AG04450 (cell line): ENCODE measurements around the gene COG8. TPM values are rescaled to one million over a fixed set of nuclear protein-coding genes. Genes with fewer than 3 reads are reported as not detected.

Source experiments
- CTCF ChIA-PET: fragments of 300-600, 350-600 bp; formaldehyde crosslinking; extraction: SDS; loops from one replicate; lab custom pipeline; 2022; ENCODE audit warnings: antibody characterized with exemption, inconsistent platforms; lab: Charles Lee
- POLR2A ChIA-PET: fragments of 350-600 bp; formaldehyde crosslinking; extraction: SDS; loops from one replicate; lab custom pipeline; 2021; ENCODE audit warnings: antibody characterized with exemption, inconsistent platforms; lab: Yijun Ruan, JAX
- DNase-seq: peaks from one replicate; pipeline ENCODE4 v3.0.0-alpha.2; 2011; ENCODE audit warnings: low read depth, low spot score
- H3K27ac ChIP-seq: one replicate; pipeline ENCODE4 v1.5.1; 2012; ENCODE audit warnings: low read depth, low read length, control low read depth
- H3K27me3 ChIP-seq: one replicate; pipeline ENCODE4 v1.6.0; 2012; ENCODE audit warnings: low read length; ENCODE audit not compliant: control insufficient read depth, insufficient read depth
- H3K4me3 ChIP-seq: 2 replicates; pipeline ENCODE4 v1.5.1; 2011; ENCODE audit warnings: mild to moderate bottlenecking, low read depth, low read length, control low read depth
- H3K9me3 ChIP-seq: 2 replicates; pipeline ENCODE4 v1.5.1; 2012; ENCODE audit warnings: low read length; ENCODE audit not compliant: control insufficient read depth, insufficient read depth
- polyA plus RNA-seq: library from polyadenylated mRNA; depleted of rRNA; stranded (reverse); fragments of >200 nt; gene quantifications from 2 replicates; pipeline ENCODE4 v1.2.3, GENCODE V29; 2011
- TF ChIP-seq, protein P1 (sequence below): IDR thresholded peaks from 2 replicates; pipeline ENCODE4 v1.5.1; 2011; ENCODE audit warnings: low read depth, low read length, control low read depth, inconsistent platforms

The COG8 gene
- polyA plus RNA-seq, 1 experiment: 22.6 TPM

DNA sequence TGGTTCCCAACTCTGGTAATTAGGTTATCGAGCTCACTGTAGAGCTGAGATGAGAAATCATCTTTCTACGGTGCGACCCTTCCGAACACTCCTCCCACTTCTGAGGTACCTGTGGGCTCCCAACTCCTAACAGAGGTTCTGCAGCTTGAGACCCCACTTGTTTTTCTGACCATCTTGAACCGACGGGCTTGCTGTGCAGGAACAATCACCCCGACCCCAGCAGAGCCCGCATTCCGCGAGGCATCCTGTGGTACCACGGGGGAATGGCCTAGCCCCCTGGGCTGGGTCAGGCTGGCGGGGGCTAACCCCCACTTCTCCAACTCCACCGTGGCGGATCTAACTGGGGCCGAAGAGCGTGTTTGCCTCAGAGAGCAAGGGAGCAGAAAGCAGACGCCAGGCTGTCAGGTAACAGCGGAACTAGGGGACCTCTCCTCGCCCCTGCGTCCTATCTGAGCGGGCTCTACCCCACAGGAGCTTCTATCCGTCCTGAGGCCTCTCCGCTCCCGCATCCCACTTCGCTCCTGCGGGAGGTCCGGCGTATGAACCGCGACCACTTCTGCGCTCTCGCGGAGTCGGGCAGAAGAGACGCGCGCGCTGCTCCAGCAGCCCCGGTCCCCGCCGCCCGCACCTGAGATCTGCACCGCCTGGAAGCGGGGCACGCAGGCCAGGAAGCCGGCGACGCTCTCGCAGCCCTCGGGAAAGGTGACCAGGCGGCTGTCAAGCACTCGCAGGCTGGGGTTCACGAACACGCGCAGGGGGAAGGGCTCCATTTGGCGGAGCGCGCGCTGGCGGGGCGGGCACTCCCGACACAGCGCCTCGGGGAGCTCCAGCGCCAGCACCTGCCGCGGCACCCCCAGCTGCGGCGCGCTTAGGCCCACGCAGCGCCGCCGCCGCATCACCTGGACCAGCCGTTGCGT, 9.7 kb downstream of the COG8 start:
- TF ChIP-seq, protein P1, sequence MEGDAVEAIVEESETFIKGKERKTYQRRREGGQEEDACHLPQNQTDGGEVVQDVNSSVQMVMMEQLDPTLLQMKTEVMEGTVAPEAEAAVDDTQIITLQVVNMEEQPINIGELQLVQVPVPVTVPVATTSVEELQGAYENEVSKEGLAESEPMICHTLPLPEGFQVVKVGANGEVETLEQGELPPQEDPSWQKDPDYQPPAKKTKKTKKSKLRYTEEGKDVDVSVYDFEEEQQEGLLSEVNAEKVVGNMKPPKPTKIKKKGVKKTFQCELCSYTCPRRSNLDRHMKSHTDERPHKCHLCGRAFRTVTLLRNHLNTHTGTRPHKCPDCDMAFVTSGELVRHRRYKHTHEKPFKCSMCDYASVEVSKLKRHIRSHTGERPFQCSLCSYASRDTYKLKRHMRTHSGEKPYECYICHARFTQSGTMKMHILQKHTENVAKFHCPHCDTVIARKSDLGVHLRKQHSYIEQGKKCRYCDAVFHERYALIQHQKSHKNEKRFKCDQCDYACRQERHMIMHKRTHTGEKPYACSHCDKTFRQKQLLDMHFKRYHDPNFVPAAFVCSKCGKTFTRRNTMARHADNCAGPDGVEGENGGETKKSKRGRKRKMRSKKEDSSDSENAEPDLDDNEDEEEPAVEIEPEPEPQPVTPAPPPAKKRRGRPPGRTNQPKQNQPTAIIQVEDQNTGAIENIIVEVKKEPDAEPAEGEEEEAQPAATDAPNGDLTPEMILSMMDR: no peak

DNA sequence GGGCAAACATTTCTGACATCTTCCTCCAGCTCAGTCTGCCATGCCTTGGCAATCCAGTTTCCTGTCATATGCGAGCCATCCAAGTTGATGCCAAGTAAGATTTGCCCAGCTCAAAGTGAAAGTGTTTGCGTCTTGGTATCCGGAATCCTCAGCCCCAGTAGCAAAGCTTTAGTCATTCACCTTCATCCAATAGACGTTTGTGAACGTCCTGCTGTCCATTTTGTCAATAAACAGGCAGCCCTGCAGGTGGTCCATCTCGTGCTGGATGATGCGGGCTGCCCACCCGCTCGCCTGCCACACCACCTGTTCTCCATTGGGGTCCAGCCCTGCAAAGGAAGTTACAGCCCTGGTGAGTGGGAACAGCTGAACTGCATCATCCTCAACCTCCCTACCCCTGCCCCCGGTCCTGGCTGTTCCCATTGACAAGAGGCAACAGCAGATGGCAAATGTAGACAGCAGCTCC, 10.5 kb downstream of the COG8 start:
- CTCF ChIA-PET: no interaction called here
- POLR2A ChIA-PET: interaction anchor here (1.3 to 1.4 kb wide), 2 partner anchors 10 to 12 kb away, joined by 3 read pairs; partner anchors contain the start of gene COG8
- peak overlapping the region; percentile 61 for H3K27ac ChIP-seq

More for the DNA sequence above, 9.7 kb downstream of the COG8 start:
- Histone ChIP-seq H3K9me3 (no peaks in the 10 kb centered on the region; the same call in 1 of the 2 replicates), H3K27ac (peak overlapping the region; percentile 61), H3K4me3 (peak overlapping the region; percentile 77), H3K27me3 (no peaks in the 10 kb centered on the region)
- DNase-seq: no peak
- CTCF ChIA-PET: no interaction called here
- POLR2A ChIA-PET: interaction anchor here (0.9 to 1.4 kb wide), 3 partner anchors 13 to 179 kb away, joined by 3 to 4 read pairs (median 3); partner anchors contain the start of gene SNTB2

DNA sequence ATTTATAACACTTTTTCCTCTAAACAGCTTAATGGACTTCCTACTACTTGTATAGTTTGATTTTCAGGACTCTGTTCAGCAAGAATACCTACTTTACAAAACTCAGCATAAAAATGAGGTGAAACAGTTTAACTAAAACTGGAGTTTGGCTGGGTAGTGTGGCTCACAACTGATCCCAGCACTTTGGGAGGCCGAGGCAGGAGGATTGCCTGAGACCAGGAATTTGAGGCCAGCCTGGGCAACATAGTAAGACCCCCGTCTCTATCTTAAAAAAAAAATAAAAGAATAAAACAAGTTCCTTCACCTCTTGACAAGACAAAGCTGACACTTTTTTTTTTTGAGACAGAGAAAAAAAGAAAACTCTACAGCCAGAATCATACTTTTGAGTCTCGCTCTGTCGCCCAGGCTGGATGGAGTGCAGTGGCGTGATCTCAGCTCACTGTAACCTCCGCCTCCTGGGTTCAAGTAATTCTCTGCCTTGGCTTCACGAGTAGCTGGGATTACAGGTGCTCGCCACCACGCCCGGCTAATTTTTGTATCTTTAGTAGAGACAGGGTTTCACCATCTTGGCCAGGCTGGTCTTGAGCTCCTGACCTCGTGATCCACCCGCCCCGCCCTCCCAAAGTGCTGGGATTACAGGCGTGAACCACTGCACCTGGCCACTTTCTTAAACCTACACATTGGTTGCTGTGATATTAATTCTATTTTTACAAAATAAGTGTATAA, 11.6 kb downstream of the COG8 start:
- POLR2A ChIA-PET: interaction anchor here (1.3 kb wide), 1 partner anchor 11 kb away, joined by 3 read pairs; the partner anchor contains the start of gene COG8
- Histone ChIP-seq H3K27ac (no peak overlapping the region), H3K9me3 (no peaks in the 10 kb centered on the region), H3K27me3 (no peaks in the 10 kb centered on the region), H3K4me3 (no peak overlapping the region)
- TF ChIP-seq, protein P1: no peak
- DNase-seq: no peak
- CTCF ChIA-PET: interaction anchor here (0.7 to 1.8 kb wide), 3 partner anchors 16 to 177 kb away, joined by 3 to 10 read pairs (median 6); no protein-coding TSS in a partner anchor

More for the DNA sequence above, 10.5 kb downstream of the COG8 start:
- Histone ChIP-seq H3K4me3 (peak overlapping the region; percentile 77), H3K9me3 (no peaks in the 10 kb centered on the region), H3K27me3 (no peaks in the 10 kb centered on the region)
- no peak for DNase-seq
- TF ChIP-seq, protein P1: no peak

DNA sequence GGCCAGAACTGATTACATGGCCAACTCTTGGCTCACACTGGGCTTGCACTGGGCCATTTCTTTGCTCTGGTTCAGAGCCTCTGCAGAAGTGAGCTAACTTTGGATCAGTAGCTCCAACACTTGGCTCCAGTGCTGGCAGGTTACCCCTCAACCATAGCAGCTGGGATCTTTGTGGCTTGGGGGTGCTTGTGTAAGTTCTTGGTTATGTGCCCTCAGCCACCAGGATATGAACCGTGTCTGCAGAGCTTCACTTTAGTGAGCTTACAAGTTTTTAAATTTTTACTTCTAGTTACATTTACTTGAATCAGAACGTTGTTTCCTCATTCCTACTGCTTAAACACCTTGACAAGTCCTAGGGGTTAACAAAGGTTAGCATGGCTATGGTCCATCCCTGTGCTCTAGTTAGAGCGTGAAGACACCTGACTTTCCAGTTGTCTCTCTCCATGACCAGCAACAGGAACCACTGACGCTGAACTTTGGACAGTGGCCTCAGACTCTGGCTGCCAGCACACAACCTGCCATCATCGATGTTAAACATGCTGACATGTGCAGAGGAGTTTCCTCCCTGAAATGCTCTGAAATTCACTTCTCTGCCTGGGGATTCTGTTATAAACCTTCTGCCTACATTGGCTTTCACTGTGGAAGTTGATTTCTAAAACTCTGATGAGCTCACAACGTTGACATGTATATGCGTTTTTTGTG, 13.0 kb downstream of the COG8 start:
- Histone ChIP-seq H3K9me3 (no peaks in the 10 kb centered on the region), H3K27ac (no peak overlapping the region), H3K4me3 (no peak overlapping the region), H3K27me3 (no peaks in the 10 kb centered on the region)
- TF ChIP-seq, protein P1: no peak
- no peak for DNase-seq
- ChIA-PET POLR2A (interaction anchor here (1.0 to 1.2 kb wide), 2 partner anchors 15 to 30 kb away, joined by 3 to 4 read pairs; no protein-coding TSS in a partner anchor), CTCF (interaction anchor here (0.5 to 1.8 kb wide), 4 partner anchors 14 to 176 kb away, joined by 3 to 10 read pairs (median 5); no protein-coding TSS in a partner anchor)
